GM23248 (cell line): Measurements from ENCODE around the gene ST8SIA4.

Experiments used
- EZH2 ChIP-seq: fragments of 200-600 bp; sonication (generic); IDR thresholded peaks from 2 replicates; pipeline ENCODE4 v1.6.1; 2018; ENCODE audit warnings: antibody characterized with exemption, mild to moderate bottlenecking; ENCODE audit not compliant: insufficient read depth, poor library complexity, severe bottlenecking
- EZH2phosphoT487 ChIP-seq: fragments of 200-600 bp; sonication (generic); IDR thresholded peaks from 2 replicates; pipeline ENCODE4 v1.6.1; 2018; ENCODE audit warnings: antibody characterized with exemption, moderate library complexity, mild to moderate bottlenecking, low read depth; ENCODE audit not compliant: insufficient read depth

- no peak for TF ChIP-seq EZH2phosphoT487
- no peak for TF ChIP-seq EZH2
These were observed 78.4 kb downstream of the ST8SIA4 start for GRCh38 chr5:100824635-100825034.
